ENCODE data around the gene PRR35. TPM values are rescaled to one million over a fixed set of nuclear protein-coding genes. Genes with fewer than 3 reads are reported as not detected.

PRR35 gene
- total RNA-seq, 1 experiment from 2014 or later: not detected

- Histone ChIP-seq H2AFZ (ENCODE audit: low read length) (no peak overlapping the region), H3K27ac (ENCODE audit: low read length) (no peak overlapping the region), H3K9me3 (ENCODE audit: low read length) (no peaks in the 10 kb centered on the region), H3K9me2 (replicated peaks; ENCODE audit: insufficient read depth, low read length) (no peaks in the 10 kb centered on the region), H3K4me3 (ENCODE audit: low read length) (no peak overlapping the region), H3K36me3 (ENCODE audit: insufficient read depth, low read length) (no peaks in the 10 kb centered on the region), H3K9ac (ENCODE audit: low read length) (no peak overlapping the region), H3K4me2 (ENCODE audit: low read depth, low read length, poor library complexity, severe bottlenecking) (no peak overlapping the region), H3K4me1 (ENCODE audit: low read length) (peaks cover 12% of the 10 kb centered on the region), H3K79me2 (ENCODE audit: low read length) (peaks cover 73% of the 10 kb centered on the region), H4K20me1 (ENCODE audit: insufficient read depth, low read depth, low read length) (peaks cover 26% of the 10 kb centered on the region), H3K27me3 (ENCODE audit: low read length) (no peaks in the 10 kb centered on the region)
- DNase-seq: no peak
These were observed 28.6 kb upstream of the PRR35 start for GRCh38 chr16:531494-532125.

GRCh38 chr16:533391-534123, 26.6 kb upstream of the PRR35 start:
- no peak overlapping the region for H3K27ac ChIP-seq (ENCODE audit: low read length)
- H3K9ac ChIP-seq (ENCODE audit: low read length): no peak overlapping the region
- no peaks in the 10 kb centered on the region for H3K9me3 ChIP-seq (ENCODE audit: low read length)
- H3K4me3 ChIP-seq (ENCODE audit: low read length): no peak overlapping the region
- H3K27me3 ChIP-seq (ENCODE audit: low read length): no peaks in the 10 kb centered on the region
- H3K9me2 ChIP-seq (replicated peaks; ENCODE audit: insufficient read depth, low read length): no peaks in the 10 kb centered on the region
- H4K20me1 ChIP-seq (ENCODE audit: insufficient read depth, low read depth, low read length): peaks cover 26% of the 10 kb centered on the region
- H2AFZ ChIP-seq (ENCODE audit: low read length): no peak overlapping the region
- H3K4me2 ChIP-seq (ENCODE audit: low read depth, low read length, poor library complexity, severe bottlenecking): no peak overlapping the region
- no peaks in the 10 kb centered on the region; the same call in 1 of the 2 replicates for H3K36me3 ChIP-seq (ENCODE audit: insufficient read depth, low read length)
- H3K79me2 ChIP-seq (ENCODE audit: low read length): peaks cover 76% of the 10 kb centered on the region
- H3K4me1 ChIP-seq (ENCODE audit: low read length): peaks cover 9% of the 10 kb centered on the region
- DNase-seq: no peak

- peaks cover 2% of the 10 kb centered on the region for H3K36me3 ChIP-seq (ENCODE audit: insufficient read depth, low read length)
- H3K9me3 ChIP-seq (ENCODE audit: low read length): no peaks in the 10 kb centered on the region
- peaks cover 73% of the 10 kb centered on the region for H3K79me2 ChIP-seq (ENCODE audit: low read length)
- no peak overlapping the region for H2AFZ ChIP-seq (ENCODE audit: low read length)
- no peak for DNase-seq
- no peaks in the 10 kb centered on the region for H3K9me2 ChIP-seq (replicated peaks; ENCODE audit: insufficient read depth, low read length)
- no peak overlapping the region for H3K9ac ChIP-seq (ENCODE audit: low read length)
- no peak overlapping the region for H3K4me3 ChIP-seq (ENCODE audit: low read length)
- H4K20me1 ChIP-seq (ENCODE audit: insufficient read depth, low read depth, low read length): peaks cover 24% of the 10 kb centered on the region
- no peak overlapping the region for H3K4me2 ChIP-seq (ENCODE audit: low read depth, low read length, poor library complexity, severe bottlenecking)
- H3K27me3 ChIP-seq (ENCODE audit: low read length): no peaks in the 10 kb centered on the region
- H3K27ac ChIP-seq (ENCODE audit: low read length): no peak overlapping the region
- peaks cover 6% of the 10 kb centered on the region for H3K4me1 ChIP-seq (ENCODE audit: low read length)
These were observed 26.1 kb upstream of the PRR35 start for GRCh38 chr16:534135-534534.

GRCh38 chr16:534856-535445, 25.2 kb upstream of the PRR35 start:
- DNase-seq: no peak
- peaks cover 3% of the 10 kb centered on the region for H3K36me3 ChIP-seq (ENCODE audit: insufficient read depth, low read length)
- H3K27me3 ChIP-seq (ENCODE audit: low read length): no peaks in the 10 kb centered on the region
- no peak overlapping the region for H2AFZ ChIP-seq (ENCODE audit: low read length)
- no peak overlapping the region for H3K4me3 ChIP-seq (ENCODE audit: low read length)
- H3K9ac ChIP-seq (ENCODE audit: low read length): no peak overlapping the region
- H3K4me1 ChIP-seq (ENCODE audit: low read length): no peaks in the 10 kb centered on the region
- no peaks in the 10 kb centered on the region for H3K9me3 ChIP-seq (ENCODE audit: low read length)
- H3K4me2 ChIP-seq (ENCODE audit: low read depth, low read length, poor library complexity, severe bottlenecking): no peak overlapping the region
- peaks cover 16% of the 10 kb centered on the region for H4K20me1 ChIP-seq (ENCODE audit: insufficient read depth, low read depth, low read length)
- no peaks in the 10 kb centered on the region for H3K9me2 ChIP-seq (replicated peaks; ENCODE audit: insufficient read depth, low read length)
- peaks cover 73% of the 10 kb centered on the region for H3K79me2 ChIP-seq (ENCODE audit: low read length)
- no peak overlapping the region for H3K27ac ChIP-seq (ENCODE audit: low read length)

GRCh38 chr16:535446-536405, 24.5 kb upstream of the PRR35 start:
- no peak for DNase-seq
- Histone ChIP-seq H3K27me3 (ENCODE audit: low read length) (no peaks in the 10 kb centered on the region), H3K4me1 (ENCODE audit: low read length) (no peaks in the 10 kb centered on the region), H2AFZ (ENCODE audit: low read length) (no peak overlapping the region), H3K79me2 (ENCODE audit: low read length) (peaks cover 73% of the 10 kb centered on the region), H3K4me3 (ENCODE audit: low read length) (no peak overlapping the region), H3K9me3 (ENCODE audit: low read length) (no peaks in the 10 kb centered on the region), H4K20me1 (ENCODE audit: insufficient read depth, low read depth, low read length) (peaks cover 8% of the 10 kb centered on the region; the same call in 1 of the 2 replicates), H3K27ac (ENCODE audit: low read length) (no peak overlapping the region), H3K4me2 (ENCODE audit: low read depth, low read length, poor library complexity, severe bottlenecking) (no peak overlapping the region), H3K9me2 (replicated peaks; ENCODE audit: insufficient read depth, low read length) (no peaks in the 10 kb centered on the region), H3K9ac (ENCODE audit: low read length) (no peak overlapping the region), H3K36me3 (ENCODE audit: insufficient read depth, low read length) (peaks cover 3% of the 10 kb centered on the region)

- Histone ChIP-seq H3K36me3 (ENCODE audit: insufficient read depth, low read length) (peaks cover 3% of the 10 kb centered on the region), H3K79me2 (ENCODE audit: low read length) (peaks cover 71% of the 10 kb centered on the region), H3K4me2 (ENCODE audit: low read depth, low read length, poor library complexity, severe bottlenecking) (no peak overlapping the region), H3K4me3 (ENCODE audit: low read length) (no peak overlapping the region), H4K20me1 (ENCODE audit: insufficient read depth, low read depth, low read length) (peaks cover 5% of the 10 kb centered on the region; the same call in 1 of the 2 replicates), H3K27me3 (ENCODE audit: low read length) (no peaks in the 10 kb centered on the region), H3K9ac (ENCODE audit: low read length) (no peak overlapping the region), H3K9me2 (replicated peaks; ENCODE audit: insufficient read depth, low read length) (no peaks in the 10 kb centered on the region), H3K27ac (ENCODE audit: low read length) (no peak overlapping the region), H3K4me1 (ENCODE audit: low read length) (no peaks in the 10 kb centered on the region), H2AFZ (ENCODE audit: low read length) (no peak overlapping the region), H3K9me3 (ENCODE audit: low read length) (no peaks in the 10 kb centered on the region)
- no peak for DNase-seq
These were observed 23.4 kb upstream of the PRR35 start for GRCh38 chr16:536746-537145.

- Histone ChIP-seq H3K4me3 (ENCODE audit: low read length) (no peak overlapping the region), H2AFZ (ENCODE audit: low read length) (no peak overlapping the region), H3K27ac (ENCODE audit: low read length) (no peak overlapping the region), H4K20me1 (ENCODE audit: insufficient read depth, low read depth, low read length) (peaks cover 8% of the 10 kb centered on the region; the same call in 1 of the 2 replicates), H3K36me3 (ENCODE audit: insufficient read depth, low read length) (peaks cover 3% of the 10 kb centered on the region), H3K4me2 (ENCODE audit: low read depth, low read length, poor library complexity, severe bottlenecking) (no peak overlapping the region), H3K4me1 (ENCODE audit: low read length) (no peaks in the 10 kb centered on the region), H3K9ac (ENCODE audit: low read length) (no peak overlapping the region), H3K9me3 (ENCODE audit: low read length) (no peaks in the 10 kb centered on the region), H3K27me3 (ENCODE audit: low read length) (no peaks in the 10 kb centered on the region), H3K9me2 (replicated peaks; ENCODE audit: insufficient read depth, low read length) (no peaks in the 10 kb centered on the region), H3K79me2 (ENCODE audit: low read length) (peaks cover 70% of the 10 kb centered on the region)
- no peak for DNase-seq
These were observed 22.5 kb upstream of the PRR35 start for GRCh38 chr16:537415-538335.
